IMR-90 (cell line): Measurements from ENCODE around the gene EVL.

Source experiments
- BHLHE40 ChIP-seq: fragments of 150-350 bp; IDR thresholded peaks from 2 replicates; pipeline ENCODE4 v1.6.1; 2016; ENCODE audit warnings: mild to moderate bottlenecking, low read depth, low read length
- CEBPB ChIP-seq: IDR thresholded peaks from 2 replicates; pipeline ENCODE4 v1.6.1; 2012; ENCODE audit warnings: low read depth, low read length, improper control_type of control experiment
- CTCF ChIP-seq: conservative IDR thresholded peaks from 2 replicates; pipeline ENCODE4 v1.5.1; 2012; ENCODE audit warnings: mild to moderate bottlenecking, low read depth, low read length, improper control_type of control experiment
- ELK1 ChIP-seq: fragments of 150-350 bp; IDR thresholded peaks from 2 replicates; pipeline ENCODE4 v1.6.1; 2016; ENCODE audit warnings: low read depth, mild to moderate bottlenecking, low read length, moderate library complexity, borderline replicate concordance
- FOS ChIP-seq: fragments of 150-350 bp; IDR thresholded peaks from 2 replicates; pipeline ENCODE4 v1.6.1; 2016; ENCODE audit warnings: low read depth, low read length
- MAFK ChIP-seq: IDR thresholded peaks from 2 replicates; pipeline ENCODE4 v1.6.1; 2012; ENCODE audit warnings: low read depth, low read length, improper control_type of control experiment
- MAZ ChIP-seq: IDR thresholded peaks from 2 replicates; pipeline ENCODE4 v1.6.1; 2012; ENCODE audit warnings: low read depth, mild to moderate bottlenecking, low read length, improper control_type of control experiment, moderate library complexity, borderline replicate concordance
- MXI1 ChIP-seq: IDR thresholded peaks from 2 replicates; pipeline ENCODE4 v1.6.1; 2012; ENCODE audit warnings: low read depth, mild to moderate bottlenecking, low read length, moderate library complexity, borderline replicate concordance
- POLR2A ChIP-seq: IDR thresholded peaks from 2 replicates; pipeline ENCODE4 v1.6.1; 2012; ENCODE audit warnings: mild to moderate bottlenecking, low read depth, low read length
- RAD21 ChIP-seq: IDR thresholded peaks from 2 replicates; pipeline ENCODE4 v1.6.1; 2012; ENCODE audit warnings: low read length, improper control_type of control experiment
- RFX5 ChIP-seq: IDR thresholded peaks from 2 replicates; pipeline ENCODE4 v1.8.0; 2012; ENCODE audit warnings: low read depth, mild to moderate bottlenecking, low read length, moderate library complexity
- SMC3 ChIP-seq: fragments of 150-350 bp; IDR thresholded peaks from 2 replicates; pipeline ENCODE4 v1.6.1; 2016; ENCODE audit warnings: low read depth, mild to moderate bottlenecking, antibody characterized with exemption, low read length, moderate library complexity

GRCh38 chr14:100017553-100017952 lies 47.7 kb upstream of the EVL start:
- TF ChIP-seq CTCF (no peak), POLR2A (no peak), MAZ (no peak), BHLHE40 (no peak), ELK1 (no peak), RFX5 (no peak), RAD21 (no peak), SMC3 (no peak), CEBPB (no peak), FOS (peak; percentile 46; the same call in 1 of the 2 replicates), MAFK (0 out of 2 replicates have a peak, but pooled peaks have one; percentile 8), MXI1 (no peak)
